SK-N-SH treated with all-trans-retinoic acid at 6 μM for 48 hours (cell line): ENCODE results near the gene CARS1.

ENCODE experiments used
- ATAC-seq: fragments of 200-7000 bp; cut with Tn5 transposase; 3 replicates; pipeline ENCODE4 v1.9.1; 2020; ENCODE audit warnings: mild to moderate bottlenecking, moderate library complexity
- ARNTL ChIP-seq: fragments of 450-650 bp; formaldehyde crosslinking; IDR thresholded peaks from 2 replicates; pipeline ENCODE4 v1.5.0; 2020; ENCODE audit warnings: low read depth, mild to moderate bottlenecking, moderate library complexity, borderline replicate concordance
- BACH2 ChIP-seq: fragments of 250-450 bp; sonication (Bioruptor Pico); IDR thresholded peaks from 2 replicates; pipeline ENCODE4 v1.9.0; 2021; ENCODE audit warnings: mild to moderate bottlenecking, borderline replicate concordance
- CREB5 ChIP-seq: fragments of 250-450 bp; sonication (Bioruptor Pico); IDR thresholded peaks from 2 replicates; pipeline ENCODE4 v1.5.1; 2020; ENCODE audit warnings: low read depth, mild to moderate bottlenecking, moderate library complexity
- CSDC2 ChIP-seq: fragments of 250-450 bp; sonication (Bioruptor Pico); IDR thresholded peaks from 2 replicates; pipeline ENCODE4 v1.5.0; 2020; ENCODE audit warnings: mild to moderate bottlenecking, moderate library complexity
- CSRNP3 ChIP-seq: fragments of 250-450 bp; sonication (Bioruptor Pico); IDR thresholded peaks from 2 replicates; pipeline ENCODE4 v1.5.1; 2021; ENCODE audit warnings: mild to moderate bottlenecking, moderate library complexity
- ESRRG ChIP-seq: fragments of 250-450 bp; sonication (Bioruptor Pico); IDR thresholded peaks from 2 replicates; pipeline ENCODE4 v1.6.1; 2021; ENCODE audit warnings: mild to moderate bottlenecking
- ISL1 ChIP-seq: fragments of 250-450 bp; sonication (Bioruptor Pico); IDR thresholded peaks from 2 replicates; pipeline ENCODE4 v2.1.2; 2022; ENCODE audit warnings: mild to moderate bottlenecking, moderate library complexity
- OSR1 ChIP-seq: fragments of 250-450 bp; sonication (Bioruptor Pico); IDR thresholded peaks from 2 replicates; pipeline ENCODE4 v1.8.0; 2022; ENCODE audit warnings: moderate library complexity, mild to moderate bottlenecking, inconsistent platforms
- PATZ1 ChIP-seq: fragments of 250-450 bp; sonication (Bioruptor Pico); IDR thresholded peaks from 2 replicates; pipeline ENCODE4 v1.8.0; 2020; ENCODE audit warnings: mild to moderate bottlenecking, moderate library complexity, borderline replicate concordance
- POU6F1 ChIP-seq: fragments of 250-450 bp; sonication (Bioruptor Pico); IDR thresholded peaks from 2 replicates; pipeline ENCODE4 v1.8.0; 2021; ENCODE audit warnings: low read depth, mild to moderate bottlenecking, moderate library complexity, borderline replicate concordance
- PPARA ChIP-seq: fragments of 250-450 bp; sonication (Bioruptor Pico); IDR thresholded peaks from 2 replicates; pipeline ENCODE4 v1.5.0; 2020; ENCODE audit warnings: mild to moderate bottlenecking, borderline replicate concordance
- RARB ChIP-seq: fragments of 250-450 bp; sonication (Bioruptor Pico); IDR thresholded peaks from 2 replicates; pipeline ENCODE4 v1.8.0; 2021; ENCODE audit warnings: mild to moderate bottlenecking, moderate library complexity
- SNAI2 ChIP-seq: fragments of 250-450 bp; sonication (Bioruptor Pico); IDR thresholded peaks from 2 replicates; pipeline ENCODE4 v1.5.0; 2020; ENCODE audit warnings: mild to moderate bottlenecking, moderate library complexity
- TCF4 ChIP-seq: fragments of 250-450 bp; sonication (Bioruptor Pico); IDR thresholded peaks from 2 replicates; pipeline ENCODE4 v1.8.0; 2021; ENCODE audit warnings: mild to moderate bottlenecking, moderate library complexity, borderline replicate concordance
- TOX ChIP-seq: fragments of 250-450 bp; sonication (Bioruptor Pico); IDR thresholded peaks from 2 replicates; pipeline ENCODE4 v1.8.0; 2021; ENCODE audit warnings: mild to moderate bottlenecking, moderate library complexity, borderline replicate concordance
- TSHZ2 ChIP-seq: fragments of 250-450 bp; sonication (Bioruptor Pico); IDR thresholded peaks from 2 replicates; pipeline ENCODE4 v1.5.0; 2020; ENCODE audit warnings: mild to moderate bottlenecking, moderate library complexity
- ZC3H10 ChIP-seq: fragments of 250-450 bp; sonication (Bioruptor Pico); IDR thresholded peaks from 2 replicates; pipeline ENCODE4 v1.5.1; 2021; ENCODE audit warnings: mild to moderate bottlenecking, moderate library complexity
- ZFP3 ChIP-seq: fragments of 250-450 bp; sonication (Bioruptor Pico); IDR thresholded peaks from 2 replicates; pipeline ENCODE4 v1.5.0; 2020; ENCODE audit warnings: mild to moderate bottlenecking, moderate library complexity
- ZFP30 ChIP-seq: fragments of 450-650 bp; formaldehyde crosslinking; IDR thresholded peaks from 2 replicates; pipeline ENCODE4 v1.5.0; 2022; ENCODE audit warnings: mild to moderate bottlenecking, moderate library complexity
- ZNF565 ChIP-seq: fragments of 450-650 bp; formaldehyde crosslinking; conservative IDR thresholded peaks from 2 replicates; pipeline ENCODE4 v1.5.0; 2020; ENCODE audit warnings: low read depth, mild to moderate bottlenecking, moderate library complexity
- ZNF70 ChIP-seq: fragments of 450-650 bp; formaldehyde crosslinking; IDR thresholded peaks from 2 replicates; pipeline ENCODE4 v1.5.0; 2020; ENCODE audit warnings: mild to moderate bottlenecking, moderate library complexity
- ZNF8 ChIP-seq: fragments of 450-650 bp; formaldehyde crosslinking; IDR thresholded peaks from 2 replicates; pipeline ENCODE4 v1.5.0; 2020; ENCODE audit warnings: mild to moderate bottlenecking, moderate library complexity

CARS1 gene

GRCh38 chr11:2961080-2961479 lies 96.1 kb downstream of the CARS1 start:
- no peak for TF ChIP-seq TCF4 (CRISPR knock-in tag)
- TF ChIP-seq PATZ1 (CRISPR knock-in tag) = no peak
- no peak for TF ChIP-seq ZC3H10 (CRISPR knock-in tag)
- TF ChIP-seq ZNF8 (CRISPR knock-in tag) = no peak
- no peak for TF ChIP-seq PPARA
- no peak for TF ChIP-seq TOX (CRISPR knock-in tag)
- TF ChIP-seq ARNTL (CRISPR knock-in tag) = no peak
- no peak for TF ChIP-seq SNAI2 (CRISPR knock-in tag)
- no peak for TF ChIP-seq CSDC2
- no peak for TF ChIP-seq OSR1 (CRISPR knock-in tag)
- TF ChIP-seq CSRNP3 (CRISPR knock-in tag) = no peak
- no peak for TF ChIP-seq ZFP30 (CRISPR knock-in tag)
- no peak for TF ChIP-seq ZNF565 (CRISPR knock-in tag)
- no peak for TF ChIP-seq ESRRG (CRISPR knock-in tag)
- no peak for TF ChIP-seq POU6F1
- no peak for TF ChIP-seq TSHZ2 (CRISPR knock-in tag)
- no peak for TF ChIP-seq ISL1 (CRISPR knock-in tag)
- no peak for ATAC-seq

GRCh38 chr11:2960139-2960538 lies 97.1 kb downstream of the CARS1 start:
- ATAC-seq = no peak
- TF ChIP-seq TCF4 (CRISPR knock-in tag) = no peak
- no peak for TF ChIP-seq RARB (CRISPR knock-in tag)
- no peak for TF ChIP-seq TSHZ2 (CRISPR knock-in tag)
- TF ChIP-seq ZNF8 (CRISPR knock-in tag) = no peak
- TF ChIP-seq ZNF70 = no peak
- no peak for TF ChIP-seq ZFP3 (CRISPR knock-in tag)
- no peak for TF ChIP-seq SNAI2 (CRISPR knock-in tag)
- no peak for TF ChIP-seq ZNF565 (CRISPR knock-in tag)
- no peak for TF ChIP-seq CREB5 (CRISPR knock-in tag)
- TF ChIP-seq ESRRG (CRISPR knock-in tag) = no peak
- no peak for TF ChIP-seq ZC3H10 (CRISPR knock-in tag)
- TF ChIP-seq CSDC2 = no peak
- TF ChIP-seq ARNTL (CRISPR knock-in tag) = no peak
- TF ChIP-seq CSRNP3 (CRISPR knock-in tag) = no peak
- TF ChIP-seq ZFP30 (CRISPR knock-in tag) = no peak
- no peak for TF ChIP-seq PATZ1 (CRISPR knock-in tag)
- TF ChIP-seq BACH2 (CRISPR knock-in tag) = no peak
